Measurements from ENCODE around the gene RHOU. TPM values are rescaled to one million over a fixed set of nuclear protein-coding genes. Genes with fewer than 3 reads are reported as not detected.

RHOU gene
- total and polyA plus RNA-seq, 2 donors (not counting 3 experiments of a cell fraction or from before 2014, with no cell fraction given) = 0.04 to 0.40 TPM

DNA sequence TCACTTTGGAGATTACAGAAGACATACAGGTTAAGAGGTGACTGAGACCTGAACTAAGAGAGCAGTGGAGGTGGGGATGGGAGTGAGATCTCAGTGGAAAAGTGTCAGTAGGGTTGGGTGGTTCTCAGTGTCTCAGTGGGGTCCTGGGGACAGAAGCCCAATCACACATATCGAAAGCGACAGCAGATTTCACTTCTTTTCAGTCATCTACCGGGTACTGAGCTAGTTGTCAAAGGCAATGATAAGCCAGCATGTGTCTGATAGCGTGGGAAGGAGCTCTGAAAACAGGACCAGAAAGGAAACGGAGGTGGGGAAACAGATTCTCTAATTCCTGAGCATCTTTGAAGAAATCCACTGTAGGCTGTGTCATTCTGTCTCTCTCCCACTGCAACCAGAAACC is 59.5 kb downstream of the RHOU start:
- Histone ChIP-seq H3K9me1 (replicated peaks; ENCODE audit: control insufficient read depth, extremely low read depth, insufficient read depth, low read length) (no peaks in the 10 kb centered on the region), H3K79me2 (ENCODE audit: control insufficient read depth, insufficient read depth, low read length) (no peaks in the 10 kb centered on the region), H3K4me2 (ENCODE audit: insufficient read depth, low read length) (no peak overlapping the region), H3K9me3 (replicated peaks; ENCODE audit: control insufficient read depth, insufficient read depth, low read length) (no peaks in the 10 kb centered on the region), H3K4me1 (ENCODE audit: control insufficient read depth, extremely low read depth, insufficient read depth, low read length) (no peaks in the 10 kb centered on the region), H3K27ac (ENCODE audit: insufficient read depth, low read depth, low read length) (no peak overlapping the region), H3K4me3 (replicated peaks in 1 of 3; ENCODE audit: insufficient read depth in 1 of 3, low read depth in 1 of 3, low read length in 3 of 3) (no peak overlapping the region), H3K9ac (replicated peaks; ENCODE audit: extremely low read depth, insufficient read depth, low read length) (no peak overlapping the region), H3K27me3 (ENCODE audit: control insufficient read depth in 2 of 2, insufficient read depth in 2 of 2, low read length in 2 of 2) (no peaks in the 10 kb centered on the region), H2AFZ (ENCODE audit: low read depth, low read length) (no peak overlapping the region), H4K20me1 (replicated peaks; ENCODE audit: control insufficient read depth, extremely low read depth, insufficient read depth, low read length) (no peaks in the 10 kb centered on the region), H3K36me3 (ENCODE audit: control insufficient read depth in 2 of 2, extremely low read depth in 1 of 2, insufficient read depth in 2 of 2, low read length in 2 of 2) (no peaks in the 10 kb centered on the region)
- intact Hi-C loops (cut with micrococcal nuclease) (no loop called here), dilution Hi-C loops (cut with MboI; ENCODE audit: extremely low pct_ligation_motif_present, low sequenced_read_pairs) (no loop called here)
- no peak for FAIRE-seq
- no peak for TF ChIP-seq FOS (IDR thresholded peaks at IDR 0.05; ENCODE audit: borderline replicate concordance, insufficient read depth, low read length)
- no peak for TF ChIP-seq EZH2 (IDR thresholded peaks at IDR 0.05; ENCODE audit: borderline replicate concordance, low read depth, low read length, severe bottlenecking)
- TF ChIP-seq JUN (IDR thresholded peaks at IDR 0.05; ENCODE audit: borderline replicate concordance, insufficient read depth, insufficient read length, low read depth) = no peak
- no peak for TF ChIP-seq MAX (IDR thresholded peaks at IDR 0.05; ENCODE audit: insufficient read depth, insufficient read length)
- no peak for TF ChIP-seq GATA2 (IDR thresholded peaks at IDR 0.05; ENCODE audit: insufficient read depth, insufficient read length, low read depth, low read length)
- no peak for TF ChIP-seq POLR2AphosphoS5 (IDR thresholded peaks at IDR 0.05; ENCODE audit: insufficient read depth, low read depth, low read length)
- TF ChIP-seq, protein P1, sequence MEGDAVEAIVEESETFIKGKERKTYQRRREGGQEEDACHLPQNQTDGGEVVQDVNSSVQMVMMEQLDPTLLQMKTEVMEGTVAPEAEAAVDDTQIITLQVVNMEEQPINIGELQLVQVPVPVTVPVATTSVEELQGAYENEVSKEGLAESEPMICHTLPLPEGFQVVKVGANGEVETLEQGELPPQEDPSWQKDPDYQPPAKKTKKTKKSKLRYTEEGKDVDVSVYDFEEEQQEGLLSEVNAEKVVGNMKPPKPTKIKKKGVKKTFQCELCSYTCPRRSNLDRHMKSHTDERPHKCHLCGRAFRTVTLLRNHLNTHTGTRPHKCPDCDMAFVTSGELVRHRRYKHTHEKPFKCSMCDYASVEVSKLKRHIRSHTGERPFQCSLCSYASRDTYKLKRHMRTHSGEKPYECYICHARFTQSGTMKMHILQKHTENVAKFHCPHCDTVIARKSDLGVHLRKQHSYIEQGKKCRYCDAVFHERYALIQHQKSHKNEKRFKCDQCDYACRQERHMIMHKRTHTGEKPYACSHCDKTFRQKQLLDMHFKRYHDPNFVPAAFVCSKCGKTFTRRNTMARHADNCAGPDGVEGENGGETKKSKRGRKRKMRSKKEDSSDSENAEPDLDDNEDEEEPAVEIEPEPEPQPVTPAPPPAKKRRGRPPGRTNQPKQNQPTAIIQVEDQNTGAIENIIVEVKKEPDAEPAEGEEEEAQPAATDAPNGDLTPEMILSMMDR (IDR thresholded peaks at IDR 0.05; ENCODE audit: extremely low read depth in 1 of 2, insufficient read depth in 1 of 2, low read depth in 1 of 2, low read length in 2 of 2) = no peak
- no peak for TF ChIP-seq MYC (IDR thresholded peaks at IDR 0.05; ENCODE audit: low read depth, low read length)
- TF ChIP-seq POLR2A (IDR thresholded peaks at IDR 0.05; ENCODE audit: low read depth, low read length) = no peak
- DNase-seq (ENCODE audit: low read depth, low spot score) = no peak
- ChIA-PET POLR2A (no interaction called here), CTCF (no interaction called here)
- BruUV-seq (replicated peaks) = no TSS peak

Measured in endothelial cell of umbilical vein (primary cell).